ENCODE results near the gene SPATS2.

Gene SPATS2

GRCh38 chr12:49334681-49335080, 32.6 kb upstream of the SPATS2 start:
- no peak for DNase-seq (ENCODE audit: extremely low read depth, insufficient read length)
- peaks cover 1% of the 10 kb centered on the region for H3K27me3 ChIP-seq (replicated peaks; ENCODE audit: control insufficient read depth, insufficient read depth, low read length)
- peaks cover 8% of the 10 kb centered on the region for H3K36me3 ChIP-seq (ENCODE audit: control insufficient read depth, insufficient read depth, low read length)
- TF ChIP-seq CTCF (IDR thresholded peaks at IDR 0.05; ENCODE audit: insufficient read depth, low read length, poor library complexity, severe bottlenecking), result no peak
- H3K4me3 ChIP-seq (replicated peaks; ENCODE audit: low read depth, low read length), result no peak overlapping the region

GRCh38 chr12:49335118-49335954, 31.9 kb upstream of the SPATS2 start:
- peaks cover 1% of the 10 kb centered on the region for H3K27me3 ChIP-seq (replicated peaks; ENCODE audit: control insufficient read depth, insufficient read depth, low read length)
- no peak for TF ChIP-seq CTCF (IDR thresholded peaks at IDR 0.05; ENCODE audit: insufficient read depth, low read length, poor library complexity, severe bottlenecking)
- DNase-seq (ENCODE audit: extremely low read depth, insufficient read length), result no peak
- H3K36me3 ChIP-seq (ENCODE audit: control insufficient read depth, insufficient read depth, low read length), result peaks cover 4% of the 10 kb centered on the region
- H3K4me3 ChIP-seq (replicated peaks; ENCODE audit: low read depth, low read length), result no peak overlapping the region

- peaks cover 4% of the 10 kb centered on the region for H3K36me3 ChIP-seq (ENCODE audit: control insufficient read depth, insufficient read depth, low read length)
- DNase-seq (ENCODE audit: extremely low read depth, insufficient read length), result no peak
- no peak for TF ChIP-seq CTCF (IDR thresholded peaks at IDR 0.05; ENCODE audit: insufficient read depth, low read length, poor library complexity, severe bottlenecking)
- H3K27me3 ChIP-seq (replicated peaks; ENCODE audit: control insufficient read depth, insufficient read depth, low read length), result peaks cover 1% of the 10 kb centered on the region
- no peak overlapping the region for H3K4me3 ChIP-seq (replicated peaks; ENCODE audit: low read depth, low read length)
Measured at GRCh38 chr12:49335955-49336644, 31.2 kb upstream of the SPATS2 start.

- TF ChIP-seq CTCF (IDR thresholded peaks at IDR 0.05; ENCODE audit: insufficient read depth, low read length, poor library complexity, severe bottlenecking), result peak; percentile 98
- Histone ChIP-seq H3K36me3 (ENCODE audit: control insufficient read depth, insufficient read depth, low read length) (no peaks in the 10 kb centered on the region), H3K4me3 (replicated peaks; ENCODE audit: low read depth, low read length) (peak within 1 kb of the TSS; percentile 35), H3K27me3 (replicated peaks; ENCODE audit: control insufficient read depth, insufficient read depth, low read length) (peaks cover 3% of the 10 kb centered on the region)
- peak; percentile 83 for DNase-seq (ENCODE audit: extremely low read depth, insufficient read length)
Measured at GRCh38 chr12:49336645-49337584, 30.3 kb upstream of the SPATS2 start, which contains the start of gene C1QL4. Gene C1QL4 (minus strand): TSS chr12:49337188. CDS start chr12:49336477, 711 bp downstream.

- Histone ChIP-seq H3K27me3 (replicated peaks; ENCODE audit: control insufficient read depth, insufficient read depth, low read length) (peaks cover 4% of the 10 kb centered on the region), H3K4me3 (replicated peaks; ENCODE audit: low read depth, low read length) (no peak overlapping the region), H3K36me3 (ENCODE audit: control insufficient read depth, insufficient read depth, low read length) (no peaks in the 10 kb centered on the region)
- no peak for DNase-seq (ENCODE audit: extremely low read depth, insufficient read length)
- TF ChIP-seq CTCF (IDR thresholded peaks at IDR 0.05; ENCODE audit: insufficient read depth, low read length, poor library complexity, severe bottlenecking), result no peak
Measured at GRCh38 chr12:49338830-49339463, 28.3 kb upstream of the SPATS2 start.
